Measurements from ENCODE around the gene WDR82. TPM values are rescaled to one million over a fixed set of nuclear protein-coding genes. Genes with fewer than 3 reads are reported as not detected.

The WDR82 gene
- total RNA-seq, 4 donors from 2014 or later = 66.4 to 76.4 (median 72.2) TPM

GRCh38 chr3:52228266-52228665 lies 50.2 kb downstream of the WDR82 start:
- no peaks in the 10 kb centered on the region for H3K4me1 ChIP-seq
- no peak overlapping the region for H3K27ac ChIP-seq
- H3K27me3 ChIP-seq = no peaks in the 10 kb centered on the region
- TF ChIP-seq POLR2A (IDR thresholded peaks at IDR 0.05) = no peak
- no peak for TF ChIP-seq CTCF (IDR thresholded peaks at IDR 0.05)
- H3K9me3 ChIP-seq = no peaks in the 10 kb centered on the region
- intact Hi-C loops (cut with DNase I) = no loop called here
- no peak for DNase-seq
- H3K36me3 ChIP-seq = peaks cover 31 to 33% of the 10 kb centered on the region in 2 donors
- WGBS, 2 donors = 89 to 93% methylated on average over 7 to 10 of the region's 10 CpGs
- H3K4me3 ChIP-seq (replicated peaks in 1 of 3) = no peak overlapping the region

- Histone ChIP-seq H3K9me3 (no peaks in the 10 kb centered on the region), H3K4me3 (replicated peaks in 1 of 3) (no peak overlapping the region), H3K27me3 (no peaks in the 10 kb centered on the region), H3K36me3 (peaks cover 31 to 33% of the 10 kb centered on the region in 2 donors), H3K27ac (no peak overlapping the region), H3K4me1 (no peaks in the 10 kb centered on the region)
- intact Hi-C loops (cut with DNase I) = no loop called here
- DNase-seq = no peak
- TF ChIP-seq CTCF (IDR thresholded peaks at IDR 0.05) (no peak), POLR2A (IDR thresholded peaks at IDR 0.05) (no peak)
- 90% methylated on average over 5 to 7 of the region's 7 CpGs for WGBS, 2 donors
Measured at GRCh38 chr3:52227766-52228165, 50.7 kb downstream of the WDR82 start.

- Histone ChIP-seq H3K36me3 (peaks cover 31 to 33% of the 10 kb centered on the region in 2 donors), H3K27ac (no peak overlapping the region), H3K4me1 (no peaks in the 10 kb centered on the region), H3K27me3 (no peaks in the 10 kb centered on the region), H3K4me3 (replicated peaks in 1 of 3) (no peak overlapping the region), H3K9me3 (no peaks in the 10 kb centered on the region)
- DNase-seq = no peak
- TF ChIP-seq POLR2A (IDR thresholded peaks at IDR 0.05) = no peak
- no peak for TF ChIP-seq CTCF (IDR thresholded peaks at IDR 0.05)
- intact Hi-C loops (cut with DNase I) = no loop called here
- WGBS, 2 donors = 84 to 96% methylated on average over 4 of the region's 4 CpGs
Measured at GRCh38 chr3:52227117-52227516, 51.3 kb downstream of the WDR82 start.

GRCh38 chr3:52226229-52226817 lies 52.1 kb downstream of the WDR82 start:
- Histone ChIP-seq H3K4me1 (no peaks in the 10 kb centered on the region), H3K36me3 (peaks cover 30 to 31% of the 10 kb centered on the region in 2 donors), H3K27ac (no peak overlapping the region), H3K27me3 (no peaks in the 10 kb centered on the region), H3K4me3 (replicated peaks in 1 of 3) (no peak overlapping the region), H3K9me3 (no peaks in the 10 kb centered on the region)
- intact Hi-C loops (cut with DNase I) = no loop called here
- no peak for TF ChIP-seq CTCF (IDR thresholded peaks at IDR 0.05)
- TF ChIP-seq POLR2A (IDR thresholded peaks at IDR 0.05) = no peak
- DNase-seq = no peak
- 95% methylated on average over 5 of the region's 5 CpGs for WGBS, 2 donors

GRCh38 chr3:52225452-52226228 lies 52.8 kb downstream of the WDR82 start, which contains the start of gene TLR9:
TSS of gene TLR9 (minus strand) at chr3:52225645. CDS start at chr3:52225529, 116 bp downstream.
- peaks cover 3 to 7% of the 10 kb centered on the region in 2 donors for H3K4me1 ChIP-seq
- no peak within 1 kb of the TSS for H3K4me3 ChIP-seq (replicated peaks in 1 of 3)
- intact Hi-C loops (cut with DNase I) = no loop called here
- H3K27ac ChIP-seq = no peak within 1 kb of the TSS
- H3K27me3 ChIP-seq = no peaks in the 10 kb centered on the region
- no peak for DNase-seq
- WGBS, 2 donors = 85 to 94% methylated on average over 6 to 9 of the region's 9 CpGs
- H3K9me3 ChIP-seq = no peaks in the 10 kb centered on the region
- H3K36me3 ChIP-seq = peaks cover 24 to 25% of the 10 kb centered on the region in 2 donors
- TF ChIP-seq CTCF (IDR thresholded peaks at IDR 0.05) = no peak
- TF ChIP-seq POLR2A (IDR thresholded peaks at IDR 0.05) = no peak
